Stimulated activated CD8-positive, alpha-beta memory T cell treated with anti-CD3 and anti-CD28 coated beads, Interleukin-4, amount 100 ng/mL, for 24 hours (primary cell): ENCODE measurements around the gene ZNF205.
"Not testable (repeated sequence)": the region's sequence is repeated elsewhere in the genome, so short reads cannot be mapped to it uniquely, and the experiment has no call there.

ENCODE experiments used
- DNase-seq: peaks from one replicate; pipeline ENCODE4 v3.0.0-alpha.2; 2020; ENCODE audit warnings: low read depth

Gene ZNF205

GRCh38 chr16:3149630-3150345, 37.4 kb downstream of the ZNF205 start:
- DNase-seq, result no peak

- peak; percentile 95 for DNase-seq
These were observed 38.2 kb downstream of the ZNF205 start for GRCh38 chr16:3150346-3151218.

GRCh38 chr16:3152027-3152276, 39.6 kb downstream of the ZNF205 start:
- DNase-seq, result no peak

- peak; percentile 75 for DNase-seq
These were observed 40.0 kb downstream of the ZNF205 start for GRCh38 chr16:3152277-3152990.

- no peak for DNase-seq
These were observed 40.6 kb downstream of the ZNF205 start for GRCh38 chr16:3152991-3153368.

- DNase-seq, result no peak
These were observed 42.8 kb downstream of the ZNF205 start for GRCh38 chr16:3155181-3155580.

- no peak for DNase-seq
These were observed 43.6 kb downstream of the ZNF205 start for GRCh38 chr16:3155972-3156371.

- no peak for DNase-seq
These were observed 45.0 kb downstream of the ZNF205 start for GRCh38 chr16:3157229-3158025.

- no peak for DNase-seq
These were observed 45.7 kb downstream of the ZNF205 start for GRCh38 chr16:3158026-3158509.

GRCh38 chr16:3158510-3159314, 46.3 kb downstream of the ZNF205 start:
- peak; percentile 79 for DNase-seq

- no peak for DNase-seq
These were observed 49.0 kb downstream of the ZNF205 start for GRCh38 chr16:3161235-3162018.

GRCh38 chr16:3164121-3164991, 52.0 kb downstream of the ZNF205 start:
- no peak for DNase-seq

- no peak for DNase-seq
These were observed 52.9 kb downstream of the ZNF205 start for GRCh38 chr16:3165111-3165822.

GRCh38 chr16:3166505-3166886, 54.1 kb downstream of the ZNF205 start:
- DNase-seq, result no peak

GRCh38 chr16:3168729-3169128, 56.3 kb downstream of the ZNF205 start:
- DNase-seq, result not testable (repeated sequence)
